ENCODE data around the gene KRT33B. TPM values are rescaled to one million over a fixed set of nuclear protein-coding genes. Genes with fewer than 3 reads are reported as not detected.

Gene KRT33B
- total and polyA plus RNA-seq, 2 of the 4 experiments (the other 2 are of a cell fraction), result 0.18 to 0.22 TPM

DNA sequence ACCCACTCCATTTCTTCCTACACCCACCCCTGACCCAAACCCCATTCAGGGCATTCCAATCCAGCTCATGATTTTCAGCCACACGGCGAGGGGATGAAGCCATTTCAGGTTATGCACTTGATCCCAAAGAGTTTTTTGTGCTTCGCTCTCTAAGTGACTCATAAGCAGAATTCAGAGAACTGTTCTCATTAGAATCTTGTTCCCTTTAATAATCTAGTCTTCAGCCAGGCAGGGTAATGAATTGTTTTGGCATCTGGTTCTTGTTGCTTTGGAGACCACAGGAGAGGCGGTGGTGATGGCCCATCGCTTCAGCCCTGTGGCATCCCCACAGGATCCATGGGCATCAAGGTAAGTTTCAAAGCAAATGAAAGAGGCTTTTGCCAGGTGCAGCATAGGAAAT, 32.5 kb upstream of the KRT33B start:
- intact Hi-C loops (cut with micrococcal nuclease), result no loop called here
- H4K8ac ChIP-seq (ENCODE audit: low read depth in 2 of 2, low read length in 2 of 2), result peak overlapping the region; percentile 22 to 84; a peak in 3 of 4 replicates
- no peak overlapping the region for H3K9ac ChIP-seq (ENCODE audit: low read depth, low read length)
- peak overlapping the region; percentile 94 for H2BK20ac ChIP-seq (ENCODE audit: low read depth, low read length)
- no peaks in the 10 kb centered on the region; a peak in 1 of 4 replicates for H3K79me1 ChIP-seq (ENCODE audit: low read depth in 1 of 2, low read length in 2 of 2)
- no peaks in the 10 kb centered on the region for H3K27me3 ChIP-seq (ENCODE audit: control insufficient read depth, insufficient read depth, low read length)
- DNase-seq (peak; percentile 20), ATAC-seq (ENCODE audit: low read depth) (no peak)
- H3K18ac ChIP-seq (ENCODE audit: low read depth, low read length), result no peak overlapping the region
- H4K5ac ChIP-seq (ENCODE audit: low read depth, low read length), result peak overlapping the region; percentile 80; the same call in 1 of the 2 replicates
- ChIA-PET POLR2A (ENCODE audit: unreplicated experiment) (no interaction called here), CTCF (no interaction called here)
- WGBS, 2 experiments (ENCODE audit: extremely low coverage in 2 of 2, insufficient read length in 1 of 2), result 77% methylated on average over 3 of the region's 5 CpGs; no CpG with 5 or more reads in 1 of the 2 experiments
- H2AK9ac ChIP-seq (replicated peaks; ENCODE audit: low read depth, low read length, poor library complexity), result no peak overlapping the region
- H3K4me2 ChIP-seq (ENCODE audit: low read depth, low read length), result no peak overlapping the region
- in situ Hi-C loops (cut with MboI; ENCODE audit: low sequenced_read_pairs), result no loop called here
- dilution Hi-C loops (cut with HindIII; ENCODE audit: low sequenced_read_pairs, unreplicated experiment), result no loop called here
- no peaks in the 10 kb centered on the region for H4K20me1 ChIP-seq (ENCODE audit: insufficient read depth, low read length)
- peaks cover 24% of the 10 kb centered on the region for H3K4me1 ChIP-seq (ENCODE audit: control insufficient read depth, insufficient read depth, low read length)
- no peaks in the 10 kb centered on the region for H3K36me3 ChIP-seq (ENCODE audit: control insufficient read depth, insufficient read depth, low read length)
- no peak for TF ChIP-seq CHD1 (IDR thresholded peaks at IDR 0.05; ENCODE audit: low read depth, low read length)
- no peak overlapping the region for H3K56ac ChIP-seq (ENCODE audit: extremely low read depth, insufficient read depth, low read length)
- no peaks in the 10 kb centered on the region for H3K9me3 ChIP-seq (ENCODE audit: control insufficient read depth, insufficient read depth, low read length)
- peaks cover 26% of the 10 kb centered on the region for H3K9me1 ChIP-seq (ENCODE audit: insufficient read depth, low read length)
- H3K23ac ChIP-seq (ENCODE audit: low read depth, low read length), result no peak overlapping the region
- no peak overlapping the region for H3K4me3 ChIP-seq (ENCODE audit: insufficient read depth, low read depth, low read length)
- H3K14ac ChIP-seq (replicated peaks; ENCODE audit: low read depth, low read length), result peak overlapping the region; percentile 74
- H2AK5ac ChIP-seq (ENCODE audit: low read depth, low read length), result peak overlapping the region; percentile 90
- peak overlapping the region; percentile 88; the same call in 1 of the 2 replicates for H4K91ac ChIP-seq (ENCODE audit: insufficient read depth, low read depth, low read length)
- H2AFZ ChIP-seq (replicated peaks; ENCODE audit: low read length, poor library complexity), result peak overlapping the region; percentile 40
- H3K4ac ChIP-seq (ENCODE audit: low read depth, low read length), result peak overlapping the region; percentile 93
- no TSS peak for BruUV-seq (replicated peaks)
- H2BK15ac ChIP-seq (ENCODE audit: low read depth, low read length), result peak overlapping the region; percentile 35
- no peak overlapping the region for H3K27ac ChIP-seq (ENCODE audit: insufficient read depth, low read length)
- peak overlapping the region; percentile 90 for H2BK120ac ChIP-seq (ENCODE audit: low read depth, low read length)
- H2BK5ac ChIP-seq (ENCODE audit: low read depth, low read length, poor library complexity, severe bottlenecking), result peak overlapping the region; percentile 93

Measured in IMR-90 (cell line).